Measurements from ENCODE around the gene RNF212.
"Not testable (repeated sequence)": the region's sequence is repeated elsewhere in the genome, so short reads cannot be mapped to it uniquely, and the experiment has no call there.

RNF212 gene

GRCh38 chr4:1065732-1066131 is 47.6 kb downstream of the RNF212 start:
- DNase-seq (ENCODE audit: low spot score), result no peak

GRCh38 chr4:1062419-1062818 is 50.9 kb downstream of the RNF212 start:
- DNase-seq (ENCODE audit: low spot score), result no peak

GRCh38 chr4:1061760-1062159 is 51.6 kb downstream of the RNF212 start:
- no peak for DNase-seq (ENCODE audit: low spot score)

- no peak for DNase-seq (ENCODE audit: low spot score)
Measured at GRCh38 chr4:1061056-1061700, 52.2 kb downstream of the RNF212 start.

GRCh38 chr4:1060621-1061020 is 52.7 kb downstream of the RNF212 start:
- no peak for DNase-seq (ENCODE audit: low spot score)

- DNase-seq (ENCODE audit: low spot score), result no peak
Measured at GRCh38 chr4:1060121-1060520, 53.2 kb downstream of the RNF212 start.

- DNase-seq (ENCODE audit: low spot score), result no peak
Measured at GRCh38 chr4:1058997-1059665, 54.2 kb downstream of the RNF212 start.

- DNase-seq (ENCODE audit: low spot score), result no peak
Measured at GRCh38 chr4:1058198-1058996, 55.0 kb downstream of the RNF212 start.

GRCh38 chr4:1057403-1057745 is 56.0 kb downstream of the RNF212 start:
- no peak for DNase-seq (ENCODE audit: low spot score)

- DNase-seq (ENCODE audit: low spot score), result no peak
Measured at GRCh38 chr4:1056671-1057402, 56.5 kb downstream of the RNF212 start.

GRCh38 chr4:1055721-1056590 is 57.4 kb downstream of the RNF212 start:
- DNase-seq (ENCODE audit: low spot score), result peak; percentile 88

GRCh38 chr4:1055243-1055701 is 58.1 kb downstream of the RNF212 start:
- DNase-seq (ENCODE audit: low spot score), result not testable (repeated sequence)

GRCh38 chr4:1054696-1055242 is 58.6 kb downstream of the RNF212 start:
- DNase-seq (ENCODE audit: low spot score), result not testable (repeated sequence)

- not testable (repeated sequence) for DNase-seq (ENCODE audit: low spot score)
Measured at GRCh38 chr4:1053891-1054290, 59.5 kb downstream of the RNF212 start.

- no peak for DNase-seq (ENCODE audit: low spot score)
Measured at GRCh38 chr4:1053080-1053661, 60.2 kb downstream of the RNF212 start.

GRCh38 chr4:1052231-1052671 is 61.1 kb downstream of the RNF212 start:
- no peak for DNase-seq (ENCODE audit: low spot score)

- no peak for DNase-seq (ENCODE audit: low spot score)
Measured at GRCh38 chr4:1051472-1051871, 61.9 kb downstream of the RNF212 start.

- no peak for DNase-seq (ENCODE audit: low spot score)
Measured at GRCh38 chr4:1050486-1051213, 62.7 kb downstream of the RNF212 start.

- no peak for DNase-seq (ENCODE audit: low spot score)
Measured at GRCh38 chr4:1049591-1049905, 63.8 kb downstream of the RNF212 start.

Measured in germinal center (tissue), 1 donor.